HepG2 (cell line): ENCODE results near the gene EIF4G3. TPM values are rescaled to one million over a fixed set of nuclear protein-coding genes. Genes with fewer than 3 reads are reported as not detected.
A peak's percentile ranks its signal among the peaks of the same experiment; 100 is the strongest.

Experiments
- CBX2 ChIP-seq, 2 experiments: fragments of 200-600 bp in 1 of 2; sonication (generic); formaldehyde crosslinking in 1 of 2; IDR thresholded peaks; 2 replicates each; pipeline versions ENCODE4 v1.7.0 to v1.8.1; 2018 to 2022; ENCODE audit warnings: low read depth in 2 of 2, low read length in 1 of 2, mild to moderate bottlenecking in 1 of 2, missing genetic modification reagents in 1 of 2
- ETV5 ChIP-seq: IDR thresholded peaks from 2 replicates; pipeline ENCODE4 v1.6.1; 2018; ENCODE audit warnings: missing biosample characterization, missing genetic modification reagents, inconsistent platforms, borderline replicate concordance
- IRF1 ChIP-seq: sonication (generic); formaldehyde crosslinking; IDR thresholded peaks from 2 replicates; pipeline ENCODE4 v1.4.0; 2020; ENCODE audit warnings: low read depth, mild to moderate bottlenecking, missing genetic modification reagents
- KLF11 ChIP-seq: IDR thresholded peaks from 2 replicates; pipeline ENCODE4 v1.6.1; 2016; ENCODE audit warnings: missing compliant biosample characterization
- MLLT10 ChIP-seq: sonication (generic); formaldehyde crosslinking; IDR thresholded peaks from 2 replicates; pipeline ENCODE4 v1.4.0; 2020; ENCODE audit warnings: missing genetic modification reagents
- RFX1 ChIP-seq: fragments of 450-650 bp; IDR thresholded peaks from 2 replicates; pipeline ENCODE4 v1.6.1; 2017
- SALL2 ChIP-seq: sonication (generic); formaldehyde crosslinking; IDR thresholded peaks from 2 replicates; pipeline ENCODE4 v1.8.1; 2023; ENCODE audit warnings: mild to moderate bottlenecking, missing genetic modification reagents, inconsistent platforms
- TGIF2 ChIP-seq: IDR thresholded peaks from 2 replicates; pipeline ENCODE4 v1.6.1; 2016; ENCODE audit warnings: control low read depth, missing compliant biosample characterization
- ZBTB40 ChIP-seq, 2 experiments: fragments of 450-650 bp in 1 of 2; sonication (generic) in 1 of 2; formaldehyde crosslinking in 1 of 2; IDR thresholded peaks; 2 replicates each; pipeline versions ENCODE4 v1.6.1 to v1.8.0; 2016 to 2022; ENCODE audit warnings: antibody characterized with exemption in 1 of 2, mild to moderate bottlenecking in 1 of 2, missing genetic modification reagents in 1 of 2
- ZBTB42 ChIP-seq: sonication (generic); formaldehyde crosslinking; IDR thresholded peaks from 2 replicates; pipeline ENCODE4 v1.5.0; 2020; ENCODE audit warnings: mild to moderate bottlenecking, missing genetic modification reagents
- ZNF552 ChIP-seq: sonication (generic); formaldehyde crosslinking; IDR thresholded peaks from 2 replicates; pipeline ENCODE4 v1.9.0; 2022; ENCODE audit warnings: missing genetic modification reagents, mild to moderate bottlenecking, borderline replicate concordance
- ZNF567 ChIP-seq: sonication (generic); formaldehyde crosslinking; IDR thresholded peaks from 2 replicates; pipeline ENCODE4 v1.8.1; 2023; ENCODE audit warnings: mild to moderate bottlenecking, missing genetic modification reagents, borderline replicate concordance
- ZNF574 ChIP-seq: sonication (generic); formaldehyde crosslinking; IDR thresholded peaks from 2 replicates; pipeline ENCODE4 v1.4.0; 2020; ENCODE audit warnings: missing genetic modification reagents
- ZNF747 ChIP-seq: sonication (generic); formaldehyde crosslinking; IDR thresholded peaks from 2 replicates; pipeline ENCODE4 v1.8.1; 2023; ENCODE audit warnings: missing genetic modification reagents, mild to moderate bottlenecking, borderline replicate concordance
- ZNF768 ChIP-seq: sonication (generic); formaldehyde crosslinking; IDR thresholded peaks from 2 replicates; pipeline ENCODE4 v1.4.0; 2020; ENCODE audit warnings: missing genetic modification reagents
- polyA plus RNA-seq, 8 experiments: library from polyadenylated mRNA; depleted of rRNA in 3 of 8; stranded (reverse) in 7 of 8; unstranded in 1 of 8; fragments of >200 nt; fragmentation: Illumina TruSeq in 4 of 8; extraction: Trizol in 4 of 8; gene quantifications; 2 replicates each; pipeline versions ENCODE4 v1.2.1 to v1.2.3, GENCODE V29; 2011 to 2016; ENCODE audit warnings: low read depth in 4 of 8, missing spikeins in 1 of 8, mixed read lengths in 1 of 8; ENCODE audit not compliant: insufficient read depth in 1 of 8
- total RNA-seq, 5 experiments: library from RNA; depleted of rRNA; stranded (reverse); fragments of >200 nt; fragmentation: Illumina TruSeq; extraction: Trizol; gene quantifications; 2 replicates each; pipeline ENCODE4 v1.2.3, GENCODE V29; 2016; ENCODE audit warnings: low read depth in 1 of 5

EIF4G3 gene
- total and polyA plus RNA-seq, 2 of the 13 experiments (the other 11 are each of a cell fraction or from before 2014, with no cell fraction given), result 22.2 to 27.6 TPM

GRCh38 chr1:20786253-20787028 is 390.3 kb downstream of the EIF4G3 start (continued):
- TF ChIP-seq ZBTB40 (IDR thresholded peaks at IDR 0.05) (no peak), ZBTB40 (CRISPR knock-in tag; IDR thresholded peaks at IDR 0.05) (peak; percentile 78), ZBTB42 (CRISPR knock-in tag) (peak; percentile 74; the same call in 1 of the 2 replicates), RFX1 (no peak), ZNF768 (CRISPR knock-in tag) (peak; percentile 72), ETV5 (CRISPR knock-in tag) (no peak), CBX2 (IDR thresholded peaks at IDR 0.05; ENCODE audit: low read depth, low read length) (no peak), CBX2 (CRISPR knock-in tag; IDR thresholded peaks at IDR 0.05; ENCODE audit: low read depth) (no peak), MLLT10 (CRISPR knock-in tag) (0 out of 2 replicates have a peak, but pooled peaks have one; percentile 65), ZNF574 (peak; percentile 61), ZNF747 (peak; percentile 43; the same call in 1 of the 2 replicates), KLF11 (CRISPR knock-in tag) (no peak), ZNF552 (CRISPR knock-in tag) (peak; percentile 75; the same call in 1 of the 2 replicates), SALL2 (CRISPR knock-in tag) (peak; percentile 52; the same call in 1 of the 2 replicates), IRF1 (CRISPR knock-in tag) (no peak), TGIF2 (CRISPR knock-in tag) (no peak), ZNF567 (CRISPR knock-in tag) (0 out of 2 replicates have a peak, but pooled peaks have one; percentile 36)
